NCI-H1930 (cell line): ENCODE measurements around the gene CALN1.
A peak's percentile ranks its signal among the peaks of the same experiment; 100 is the strongest.
"Not testable (repeated sequence)": the region's sequence is repeated elsewhere in the genome, so short reads cannot be mapped to it uniquely, and the experiment has no call there.

Source experiments
- DNase-seq, 2 experiments: peaks; one replicate each; lab custom pipeline; 2025; lab: John Stamatoyannopoulos, UW

CALN1 gene

GRCh38 chr7:71746006-71746405 lies 666.1 kb downstream of the CALN1 start:
- DNase-seq: no peak

GRCh38 chr7:71740174-71740560 lies 672.0 kb downstream of the CALN1 start:
- no peak for DNase-seq

DNA sequence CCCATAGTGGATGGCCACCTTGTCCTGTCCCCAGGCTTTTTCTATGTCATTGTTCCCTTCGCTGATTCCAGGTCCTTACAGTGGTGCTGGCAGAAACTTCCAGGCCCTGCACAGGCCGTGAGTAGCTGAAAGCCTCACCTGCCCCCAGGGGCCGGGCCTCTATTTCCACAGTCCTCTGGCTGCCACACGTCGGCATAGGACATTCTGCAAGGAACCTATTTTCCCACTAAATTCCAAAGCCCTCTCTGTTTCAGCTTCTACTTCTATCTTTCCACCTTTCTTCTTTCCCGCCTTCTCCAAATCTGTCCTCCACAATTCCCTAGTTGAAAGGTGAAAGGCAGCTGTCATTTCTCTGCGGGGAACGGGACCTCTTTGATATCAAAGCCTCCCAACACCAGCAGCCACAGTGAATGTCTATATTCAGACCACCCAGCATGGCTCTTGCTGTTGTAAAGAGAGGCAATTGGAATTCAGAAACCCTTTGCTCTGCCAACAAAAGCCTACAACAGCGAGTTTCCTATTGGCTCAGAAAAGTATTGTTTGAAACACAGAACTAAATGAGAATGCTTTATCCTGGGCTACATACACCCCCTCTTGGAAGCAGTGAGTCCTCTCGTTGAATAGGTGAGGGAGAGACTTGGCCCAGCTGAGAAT lies 672.5 kb downstream of the CALN1 start:
- DNase-seq: no peak

- DNase-seq: not testable (repeated sequence)
Measured at GRCh38 chr7:71737931-71738540, 674.1 kb downstream of the CALN1 start.

DNA sequence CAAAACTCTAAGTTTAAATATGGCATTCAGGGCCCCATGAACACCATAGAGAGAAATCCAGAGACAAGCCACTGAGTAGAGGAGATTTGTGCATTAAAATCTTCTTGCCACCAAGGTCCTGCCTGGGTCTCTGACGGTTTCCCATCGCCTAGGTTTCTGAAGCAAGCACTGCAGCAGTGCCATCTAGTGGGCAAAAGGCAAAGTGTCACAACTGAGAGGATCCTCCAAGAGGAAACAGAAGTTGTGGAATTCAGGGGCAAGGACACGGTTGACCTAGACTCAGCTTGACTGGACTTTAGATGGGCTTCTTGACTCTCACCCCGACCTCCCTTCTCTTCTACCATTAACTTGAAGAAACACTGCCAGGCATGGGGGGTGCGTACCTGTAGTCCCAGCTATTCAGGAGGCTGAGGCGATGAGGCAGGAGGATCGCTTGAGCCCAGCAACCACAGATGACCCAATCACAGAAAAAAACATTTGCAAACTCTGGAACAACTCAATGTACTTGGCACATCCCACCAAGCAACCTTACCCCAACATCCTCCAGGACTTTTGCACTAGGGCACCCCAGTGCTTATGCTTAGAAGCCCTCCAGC lies 676.1 kb downstream of the CALN1 start:
- DNase-seq: peak; percentile 27 to 77

DNA sequence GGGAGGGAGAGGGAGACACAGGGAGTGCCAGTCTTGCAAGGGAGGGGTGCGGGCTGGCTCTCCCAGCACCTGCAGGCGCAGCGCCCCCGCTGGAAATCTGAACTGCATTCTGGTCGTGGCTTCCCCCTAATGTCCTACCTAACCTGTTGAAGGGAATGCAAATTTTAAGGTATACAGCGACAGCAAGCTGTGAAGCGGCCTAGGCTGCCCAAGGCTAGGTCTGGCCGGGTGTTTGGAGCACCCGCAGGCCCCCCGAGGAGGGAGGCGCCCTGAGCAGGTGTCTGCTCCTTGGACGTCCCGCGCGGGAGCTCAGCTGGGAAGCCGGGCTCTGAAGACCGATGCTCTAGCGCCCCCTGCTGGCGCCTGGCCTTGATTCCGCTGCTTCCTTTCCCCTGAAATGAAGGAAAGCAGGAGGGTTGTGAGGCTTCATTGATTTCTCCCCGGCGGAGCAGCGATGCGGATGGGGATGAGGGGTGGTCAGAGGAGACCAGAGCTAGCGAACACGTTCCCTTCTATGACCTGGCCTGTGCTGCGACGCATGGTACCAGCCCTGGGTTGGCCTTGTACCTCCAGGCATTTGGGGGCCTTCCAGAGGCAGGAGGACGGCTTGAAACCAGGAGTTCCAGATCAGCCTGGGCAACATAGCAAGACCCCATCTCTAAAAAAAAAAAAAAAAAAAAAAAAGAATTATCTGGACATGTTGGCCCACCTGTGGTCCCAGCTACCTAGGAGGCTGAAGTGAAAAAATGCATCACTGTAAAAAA lies 678.8 kb downstream of the CALN1 start:
- peak; percentile 76 to 85 for DNase-seq

DNA sequence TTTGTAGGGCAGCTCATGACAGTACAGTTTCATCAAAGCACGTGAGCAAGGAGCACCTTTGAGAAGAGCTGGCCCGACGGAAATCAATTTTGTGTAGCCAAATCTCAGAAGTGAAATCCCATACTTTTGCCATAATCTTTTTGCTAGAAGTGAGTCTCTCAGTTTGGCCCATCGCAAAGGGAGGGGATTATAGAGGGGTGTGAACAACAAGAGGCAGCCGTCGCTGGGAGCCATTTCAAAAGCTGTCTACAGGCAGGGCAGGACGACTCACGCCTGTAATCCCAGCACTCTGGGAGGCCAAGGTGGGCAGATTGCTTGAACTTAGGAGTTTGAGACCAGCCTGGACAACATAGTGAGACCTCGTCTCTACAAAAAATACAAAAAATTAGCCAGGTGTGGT lies 680.4 kb downstream of the CALN1 start:
- DNase-seq: no peak
